TTC549 (cell line): Measurements from ENCODE around the gene TRIM49B.
"Not testable (repeated sequence)": the region's sequence is repeated elsewhere in the genome, so short reads cannot be mapped to it uniquely, and the experiment has no call there.

Experiments used
- FAIRE-seq: peaks from 2 replicates; lab custom pipeline; 2012; peaks lifted over from hg19 to GRCh38; lab: Jason Lieb, UNC

The TRIM49B gene, protein sequence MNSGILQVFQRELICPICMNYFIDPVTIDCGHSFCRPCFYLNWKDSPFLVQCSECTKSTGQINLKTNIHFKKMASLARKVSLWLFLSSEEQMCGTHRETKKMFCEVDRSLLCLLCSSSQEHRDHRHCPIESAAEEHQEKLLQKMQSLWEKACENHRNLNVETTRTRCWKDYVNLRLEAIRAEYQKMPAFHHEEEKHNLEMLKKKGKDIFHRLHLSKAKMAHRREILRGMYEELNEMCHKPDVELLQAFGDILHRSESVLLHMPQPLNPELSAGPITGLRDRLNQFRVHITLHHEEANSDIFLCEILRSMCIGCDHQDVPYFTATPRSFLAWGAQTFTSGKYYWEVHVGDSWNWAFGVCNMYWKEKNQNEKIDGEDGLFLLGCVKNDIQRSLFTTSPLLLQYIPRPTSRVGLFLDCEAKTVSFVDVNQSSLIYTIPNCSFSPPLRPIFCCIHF

DNA sequence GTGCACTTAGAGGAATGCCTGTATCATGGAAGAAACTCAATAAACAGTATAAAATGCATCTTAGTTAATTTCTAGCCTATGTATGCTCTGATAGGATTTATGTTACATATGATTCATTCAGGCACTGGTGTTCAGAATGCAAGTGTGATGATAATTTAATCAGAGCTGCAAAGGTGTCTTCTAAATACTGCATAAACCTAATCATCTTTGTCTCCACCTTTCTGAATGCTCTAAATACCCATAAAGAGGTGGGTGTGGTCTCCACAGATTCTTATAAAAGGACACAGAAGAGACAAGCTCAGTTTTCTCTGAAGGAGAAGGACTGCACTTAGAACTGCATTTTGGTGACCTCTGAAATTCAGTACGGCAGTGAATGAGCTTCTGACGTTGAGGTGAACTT is at the start of gene TRIM49B:
Gene TRIM49B, plus strand, starts transcription at position 301 of the 400 bp plus-strand sequence. CDS start 2,777 bp downstream, outside the sequence.
- not testable (repeated sequence) for FAIRE-seq

DNA sequence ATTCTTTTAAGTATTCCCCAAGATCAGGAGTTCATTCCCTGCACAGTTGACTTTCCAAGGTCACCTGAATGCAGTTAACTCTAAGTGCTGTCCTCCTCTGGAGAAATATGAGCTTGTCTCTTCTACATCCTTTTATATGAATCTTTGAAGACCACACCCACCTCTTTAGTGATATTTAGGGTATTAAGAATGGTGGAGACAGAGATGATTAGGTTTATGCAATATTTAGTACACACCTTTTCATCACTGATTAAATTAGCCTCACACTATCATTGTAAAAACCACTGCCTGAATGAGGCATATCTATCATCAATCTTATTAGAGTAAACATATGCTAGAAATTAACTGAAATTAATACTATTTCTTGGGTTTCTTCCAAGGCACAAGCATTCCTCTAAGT is 44.8 kb upstream of the TRIM49B start, which contains the start of gene TRIM51G:
Gene TRIM51G, minus strand, starts transcription at position 101 of the 400 bp plus-strand sequence. CDS start 2,190 bp downstream, outside the sequence.
- FAIRE-seq, result not testable (repeated sequence)

DNA sequence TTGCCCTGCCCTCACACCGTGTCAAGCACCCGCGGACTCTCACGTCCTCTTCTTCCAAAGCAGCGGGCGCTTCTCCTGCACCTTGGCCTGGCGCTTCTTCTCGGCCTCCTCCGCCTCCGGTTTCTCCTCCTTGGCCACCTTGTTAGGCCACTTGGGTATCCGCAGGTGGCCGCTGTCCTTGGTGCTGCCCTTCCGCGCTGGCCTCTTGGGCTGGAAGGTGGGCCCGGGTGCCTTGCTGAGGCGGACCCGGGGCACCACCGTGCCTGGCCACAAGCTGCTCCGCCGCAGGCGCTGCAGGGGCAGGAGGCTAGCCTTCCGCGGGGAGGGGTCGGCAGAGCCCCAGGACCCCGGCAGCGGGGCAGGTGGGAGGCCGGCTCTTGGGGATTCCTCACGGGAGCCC is 19.6 kb downstream of the TRIM49B start:
- FAIRE-seq, result not testable (repeated sequence)

DNA sequence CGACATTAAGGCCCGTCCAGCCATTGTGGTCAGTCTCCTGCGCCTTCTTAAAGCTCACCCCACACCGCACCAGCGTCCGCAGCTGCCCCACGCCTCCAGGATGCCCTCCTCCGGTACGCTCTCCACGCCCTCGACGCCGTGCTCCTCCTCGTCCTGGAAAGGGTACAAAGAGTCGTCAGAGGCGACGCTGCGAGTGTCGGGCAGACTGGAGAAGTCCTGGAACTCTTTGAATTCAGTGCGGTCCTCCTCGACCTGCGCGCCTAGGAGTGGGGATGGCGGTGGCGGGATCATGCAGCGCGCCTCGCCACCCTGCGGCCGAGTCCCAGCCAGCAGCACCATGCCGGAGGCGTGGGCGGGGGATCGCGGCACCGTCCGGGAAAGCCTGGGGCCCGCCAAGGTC is 21.2 kb downstream of the TRIM49B start:
- not testable (repeated sequence) for FAIRE-seq

DNA sequence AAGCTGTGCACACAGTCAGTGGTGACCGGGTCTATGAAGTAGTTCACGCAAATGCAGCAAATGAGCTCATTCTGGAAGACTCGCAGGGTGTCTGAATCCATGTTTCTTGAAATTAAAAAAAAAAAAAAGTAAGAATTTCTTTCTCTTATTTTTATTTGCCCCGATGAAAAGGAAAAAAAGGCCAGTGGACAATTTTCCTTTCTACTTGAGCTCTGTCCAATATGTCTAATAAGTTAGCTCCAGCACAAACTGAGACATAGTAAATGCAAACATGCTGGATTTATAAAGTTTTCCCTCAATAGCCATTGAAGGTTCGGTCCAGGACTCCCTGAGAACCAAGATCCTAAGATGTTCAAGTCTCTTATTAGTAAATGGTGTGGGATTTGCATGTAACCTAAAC is 30.4 kb downstream of the TRIM49B start, which contains the start of gene TRIM64C:
Gene TRIM64C, minus strand, starts transcription at position 101 of the 400 bp plus-strand sequence. Its CDS starts 0 bp downstream, at position 101.
- FAIRE-seq, result not testable (repeated sequence)

DNA sequence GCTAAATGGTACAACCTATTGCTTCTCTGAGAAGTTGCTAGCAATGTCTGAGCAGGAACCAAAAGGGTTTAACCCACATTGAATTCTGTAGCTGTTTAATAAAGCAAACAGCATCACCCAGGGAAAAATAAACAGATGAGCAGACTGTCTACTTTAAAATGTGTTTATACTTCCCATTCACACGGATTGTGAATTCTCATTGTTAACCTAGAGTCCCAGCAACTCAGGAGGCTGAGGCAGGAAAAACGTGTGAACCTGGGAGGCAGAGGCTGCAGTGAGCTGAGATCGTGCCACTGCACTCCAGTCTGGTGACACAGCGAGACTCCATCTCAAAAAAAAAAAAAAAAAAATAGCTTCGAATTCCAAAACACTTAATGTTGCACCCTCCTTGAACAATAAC is 41.3 kb downstream of the TRIM49B start:
- not testable (repeated sequence) for FAIRE-seq
